ENCODE results near the gene B4GALT2. TPM values are rescaled to one million over a fixed set of nuclear protein-coding genes. Genes with fewer than 3 reads are reported as not detected.
A peak's percentile ranks its signal among the peaks of the same experiment; 100 is the strongest.

The B4GALT2 gene
- total RNA-seq, 4 donors from 2014 or later, result 2.3 to 45.8 (median 18.5) TPM

- peak within 1 kb of the TSS; percentile 71 to 88 for H3K4me3 ChIP-seq
- DNase-seq, result peak; percentile 96 to 97
- peak within 1 kb of the TSS in 1 of 2 donors; percentile 11 for H3K27ac ChIP-seq
- TF ChIP-seq CTCF (IDR thresholded peaks at IDR 0.05), result peak in 3 of 4 experiments; percentile 14 to 31 (median 19)
- TF ChIP-seq POLR2A (IDR thresholded peaks at IDR 0.05), result peak in 1 of 2 donors; percentile 19
- intact Hi-C loops (cut with DNase I; ENCODE audit: low total_unique reads), result no loop called here
- H3K36me3 ChIP-seq, result no peaks in the 10 kb centered on the region
- H3K27me3 ChIP-seq, result no peaks in the 10 kb centered on the region
- no peaks in the 10 kb centered on the region for H3K9me3 ChIP-seq
- peaks cover 0 to 7% of the 10 kb centered on the region in 2 donors for H3K4me1 ChIP-seq
Observed at GRCh38 chr1:43969746-43970466, 9.1 kb upstream of the B4GALT2 start, which contains the start of gene DPH2. TSS of gene DPH2 (plus strand) at chr1:43970010. CDS start at chr1:43970176, 166 bp downstream.

GRCh38 chr1:43970502-43970901, 8.5 kb upstream of the B4GALT2 start:
- peak overlapping the region; percentile 71 to 88 for H3K4me3 ChIP-seq
- H3K27me3 ChIP-seq, result no peaks in the 10 kb centered on the region
- H3K36me3 ChIP-seq, result no peaks in the 10 kb centered on the region
- no peak for TF ChIP-seq POLR2A (IDR thresholded peaks at IDR 0.05)
- no peak for TF ChIP-seq CTCF (IDR thresholded peaks at IDR 0.05)
- no peak overlapping the region for H3K27ac ChIP-seq
- no peak for DNase-seq
- no peaks in the 10 kb centered on the region for H3K9me3 ChIP-seq
- peaks cover 0 to 7% of the 10 kb centered on the region in 2 donors for H3K4me1 ChIP-seq
- intact Hi-C loops (cut with DNase I; ENCODE audit: low total_unique reads), result no loop called here

- Histone ChIP-seq H3K27me3 (no peaks in the 10 kb centered on the region), H3K27ac (no peak overlapping the region), H3K9me3 (no peaks in the 10 kb centered on the region), H3K4me3 (no peak overlapping the region), H3K4me1 (peaks cover under 1 to 9% of the 10 kb centered on the region in 2 donors), H3K36me3 (no peaks in the 10 kb centered on the region)
- no peak for DNase-seq
- TF ChIP-seq CTCF (IDR thresholded peaks at IDR 0.05), result no peak
- TF ChIP-seq POLR2A (IDR thresholded peaks at IDR 0.05), result no peak
- intact Hi-C loops (cut with DNase I; ENCODE audit: low total_unique reads), result no loop called here
Observed at GRCh38 chr1:43970911-43971310, 8.1 kb upstream of the B4GALT2 start.

GRCh38 chr1:43971336-43971980, 7.6 kb upstream of the B4GALT2 start:
- no peak for DNase-seq
- intact Hi-C loops (cut with DNase I; ENCODE audit: low total_unique reads), result no loop called here
- Histone ChIP-seq H3K9me3 (no peaks in the 10 kb centered on the region), H3K27ac (no peak overlapping the region), H3K27me3 (no peaks in the 10 kb centered on the region), H3K4me3 (no peak overlapping the region), H3K4me1 (peaks cover 4 to 15% of the 10 kb centered on the region in 2 donors), H3K36me3 (no peaks in the 10 kb centered on the region)
- no peak for TF ChIP-seq POLR2A (IDR thresholded peaks at IDR 0.05)
- TF ChIP-seq CTCF (IDR thresholded peaks at IDR 0.05), result no peak

GRCh38 chr1:43973981-43974442, 5.0 kb upstream of the B4GALT2 start:
- Histone ChIP-seq H3K36me3 (no peaks in the 10 kb centered on the region), H3K9me3 (no peaks in the 10 kb centered on the region), H3K27ac (peak overlapping the region; percentile 83 to 88), H3K4me3 (peak overlapping the region; percentile 65 to 93), H3K4me1 (peaks cover 4 to 15% of the 10 kb centered on the region in 2 donors), H3K27me3 (no peaks in the 10 kb centered on the region)
- no peak for TF ChIP-seq POLR2A (IDR thresholded peaks at IDR 0.05)
- no peak for TF ChIP-seq CTCF (IDR thresholded peaks at IDR 0.05)
- intact Hi-C loops (cut with DNase I; ENCODE audit: low total_unique reads), result no loop called here
- no peak for DNase-seq
